ENCODE results near the gene ATF7IP2.

DNA sequence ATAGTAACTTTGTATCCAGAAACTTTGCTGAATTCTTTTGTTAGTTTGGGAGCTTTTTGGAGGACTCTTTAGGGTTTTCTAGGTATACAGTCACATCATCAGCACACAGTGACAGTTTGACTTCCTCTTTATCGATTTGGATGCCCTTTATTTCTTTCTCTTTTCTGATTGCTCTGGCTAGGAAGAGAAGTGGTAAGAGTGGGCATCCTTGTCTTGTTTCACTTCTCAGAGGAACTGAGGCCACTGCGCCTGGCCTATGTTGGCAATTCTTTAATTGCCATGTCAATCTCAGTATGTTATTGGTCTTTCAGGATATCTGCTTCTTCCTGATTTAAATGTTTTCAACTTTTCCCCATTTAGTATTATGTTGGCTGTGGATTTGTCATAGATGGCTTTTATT, 24.6 kb downstream of the ATF7IP2 start:
- TF ChIP-seq, protein P1, sequence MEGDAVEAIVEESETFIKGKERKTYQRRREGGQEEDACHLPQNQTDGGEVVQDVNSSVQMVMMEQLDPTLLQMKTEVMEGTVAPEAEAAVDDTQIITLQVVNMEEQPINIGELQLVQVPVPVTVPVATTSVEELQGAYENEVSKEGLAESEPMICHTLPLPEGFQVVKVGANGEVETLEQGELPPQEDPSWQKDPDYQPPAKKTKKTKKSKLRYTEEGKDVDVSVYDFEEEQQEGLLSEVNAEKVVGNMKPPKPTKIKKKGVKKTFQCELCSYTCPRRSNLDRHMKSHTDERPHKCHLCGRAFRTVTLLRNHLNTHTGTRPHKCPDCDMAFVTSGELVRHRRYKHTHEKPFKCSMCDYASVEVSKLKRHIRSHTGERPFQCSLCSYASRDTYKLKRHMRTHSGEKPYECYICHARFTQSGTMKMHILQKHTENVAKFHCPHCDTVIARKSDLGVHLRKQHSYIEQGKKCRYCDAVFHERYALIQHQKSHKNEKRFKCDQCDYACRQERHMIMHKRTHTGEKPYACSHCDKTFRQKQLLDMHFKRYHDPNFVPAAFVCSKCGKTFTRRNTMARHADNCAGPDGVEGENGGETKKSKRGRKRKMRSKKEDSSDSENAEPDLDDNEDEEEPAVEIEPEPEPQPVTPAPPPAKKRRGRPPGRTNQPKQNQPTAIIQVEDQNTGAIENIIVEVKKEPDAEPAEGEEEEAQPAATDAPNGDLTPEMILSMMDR (IDR thresholded peaks at IDR 0.05), result no peak
- TF ChIP-seq POLR2A (IDR thresholded peaks at IDR 0.05), result no peak

Data from adrenal gland (tissue), 5 donors.